Middle frontal gyrus (tissue), 1 donor: Measurements from ENCODE around the gene UNCX.

Source experiments
- DNase-seq: peaks from one replicate; pipeline ENCODE4 v3.0.0-alpha.2; 2015; ENCODE audit warnings: low spot score; ENCODE audit errors: extremely low spot score

The UNCX gene

GRCh38 chr7:1214516-1214915 lies 18.2 kb upstream of the UNCX start:
- DNase-seq: no peak

DNA sequence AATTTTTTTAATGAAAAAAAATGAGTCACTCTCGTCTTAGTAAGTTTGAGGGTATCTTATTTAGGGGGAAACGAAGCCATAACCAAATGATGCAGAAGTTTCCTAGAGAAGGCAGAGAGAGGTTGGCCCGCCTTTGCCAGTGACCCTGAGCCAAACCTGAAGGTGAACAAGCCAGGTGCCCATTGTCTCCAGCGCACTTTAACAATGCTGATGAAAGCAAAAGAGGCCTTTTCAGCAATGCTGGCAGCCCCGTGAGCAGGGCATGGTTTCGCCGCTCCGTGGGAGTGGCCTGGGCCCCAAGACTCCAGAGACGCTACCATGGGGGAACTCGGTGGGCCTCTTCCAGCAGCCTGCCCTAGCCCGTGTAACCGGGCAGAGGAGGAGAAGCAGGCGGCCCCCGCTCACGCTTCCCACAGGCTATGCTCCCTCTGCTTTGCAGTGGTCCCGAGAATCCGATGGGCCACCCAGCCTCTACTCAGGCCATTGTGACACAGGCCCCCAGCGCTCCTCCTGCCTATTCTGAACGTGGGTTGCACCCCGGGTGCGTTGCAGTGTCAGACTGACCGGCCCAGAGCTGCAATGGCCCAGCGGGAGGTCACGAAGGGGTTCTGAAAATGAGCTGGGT lies 14.0 kb upstream of the UNCX start:
- DNase-seq: no peak

GRCh38 chr7:1219498-1219897 lies 13.2 kb upstream of the UNCX start:
- no peak for DNase-seq

GRCh38 chr7:1220000-1220726 lies 12.5 kb upstream of the UNCX start:
- DNase-seq: no peak

- no peak for DNase-seq
These were observed 11.5 kb upstream of the UNCX start for GRCh38 chr7:1220977-1221745.

DNA sequence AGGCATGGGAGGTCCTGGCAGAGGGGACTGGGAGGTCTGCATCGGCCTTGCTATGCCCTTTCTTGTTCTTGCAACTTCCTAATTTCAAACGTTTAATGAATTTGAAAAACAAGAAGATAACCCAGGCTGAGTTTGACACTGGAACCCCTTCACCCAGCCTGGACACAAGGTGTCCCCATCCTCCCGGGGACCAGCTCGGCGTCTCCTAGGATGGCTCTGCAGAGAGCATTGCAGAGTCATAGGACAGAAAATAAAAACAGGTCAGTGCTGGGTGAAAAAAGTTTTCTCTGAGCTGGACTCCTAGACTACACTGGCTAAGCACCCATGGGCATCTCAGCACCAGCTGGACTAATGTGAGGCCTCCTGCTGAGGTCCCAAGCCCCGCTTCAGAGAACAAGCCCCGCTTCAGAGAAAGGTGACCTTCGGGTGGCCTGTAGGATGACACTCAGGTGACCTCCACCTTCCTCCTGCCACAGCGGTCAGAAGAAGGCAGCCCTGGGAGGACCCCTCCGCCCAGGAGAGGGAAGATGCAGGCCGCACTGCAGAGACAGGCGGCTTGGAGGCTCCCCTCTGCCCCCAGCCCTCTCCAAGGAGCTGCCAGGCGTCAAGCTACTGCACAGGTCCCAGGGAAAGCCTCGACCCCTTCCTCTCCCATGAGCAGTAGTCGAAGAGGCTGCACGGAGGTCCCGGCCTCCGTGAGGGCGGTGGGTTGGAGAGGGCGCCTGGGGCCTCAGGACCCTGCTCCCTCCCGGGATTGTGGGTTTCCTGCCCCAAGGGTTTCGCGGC lies 9.3 kb upstream of the UNCX start:
- no peak for DNase-seq

DNA sequence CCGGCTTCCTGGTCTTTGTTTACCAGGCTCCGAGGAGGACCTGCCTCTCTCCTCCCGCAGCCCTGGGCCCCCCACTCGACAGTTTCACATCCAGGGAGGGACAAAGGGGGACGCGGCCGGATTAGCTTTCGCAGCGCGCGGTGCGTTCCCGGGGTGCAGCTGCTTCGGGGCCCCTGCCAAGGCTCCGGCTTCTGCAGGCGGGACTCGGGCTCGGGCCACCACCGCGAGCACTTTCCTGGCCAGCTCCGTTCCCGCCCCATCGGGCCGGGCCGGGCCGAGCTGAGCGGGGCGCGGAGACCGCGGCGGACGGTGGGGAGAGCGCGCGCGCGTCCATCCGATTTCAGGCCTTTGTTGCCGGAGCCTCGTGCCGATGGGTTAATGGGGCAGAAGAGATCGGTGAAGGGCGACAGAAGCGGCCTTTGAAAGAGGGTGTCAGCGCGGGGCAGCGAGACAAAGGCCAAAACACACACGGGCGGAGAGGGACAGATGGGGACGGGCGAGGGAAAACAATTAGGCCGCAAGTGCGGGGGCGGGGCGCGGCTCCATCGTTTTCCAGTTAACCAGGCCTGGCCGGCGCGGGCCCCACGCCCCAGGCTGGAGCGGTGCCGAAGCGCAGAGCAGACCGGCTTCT lies 8.5 kb upstream of the UNCX start:
- DNase-seq: no peak

DNA sequence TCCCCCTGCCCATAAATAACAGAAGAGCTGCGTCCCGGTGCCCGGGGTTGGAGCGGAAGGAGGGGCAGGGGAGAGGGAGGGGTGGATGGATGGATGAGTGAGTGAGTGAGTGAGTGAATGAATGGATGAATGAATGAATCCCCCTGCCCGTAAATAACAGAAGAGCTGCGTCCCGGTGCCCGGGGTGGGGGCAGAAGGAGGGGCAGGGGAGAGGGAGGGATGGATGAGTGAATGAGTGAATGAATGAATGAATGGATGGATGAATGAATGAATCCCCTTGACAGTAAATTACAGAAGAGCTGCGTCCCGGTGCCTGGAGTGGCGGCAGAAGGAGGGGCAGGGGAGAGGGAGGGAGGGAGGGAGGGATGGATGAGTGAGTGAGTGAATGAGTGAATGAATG lies 7.6 kb upstream of the UNCX start:
- DNase-seq: no peak

DNA sequence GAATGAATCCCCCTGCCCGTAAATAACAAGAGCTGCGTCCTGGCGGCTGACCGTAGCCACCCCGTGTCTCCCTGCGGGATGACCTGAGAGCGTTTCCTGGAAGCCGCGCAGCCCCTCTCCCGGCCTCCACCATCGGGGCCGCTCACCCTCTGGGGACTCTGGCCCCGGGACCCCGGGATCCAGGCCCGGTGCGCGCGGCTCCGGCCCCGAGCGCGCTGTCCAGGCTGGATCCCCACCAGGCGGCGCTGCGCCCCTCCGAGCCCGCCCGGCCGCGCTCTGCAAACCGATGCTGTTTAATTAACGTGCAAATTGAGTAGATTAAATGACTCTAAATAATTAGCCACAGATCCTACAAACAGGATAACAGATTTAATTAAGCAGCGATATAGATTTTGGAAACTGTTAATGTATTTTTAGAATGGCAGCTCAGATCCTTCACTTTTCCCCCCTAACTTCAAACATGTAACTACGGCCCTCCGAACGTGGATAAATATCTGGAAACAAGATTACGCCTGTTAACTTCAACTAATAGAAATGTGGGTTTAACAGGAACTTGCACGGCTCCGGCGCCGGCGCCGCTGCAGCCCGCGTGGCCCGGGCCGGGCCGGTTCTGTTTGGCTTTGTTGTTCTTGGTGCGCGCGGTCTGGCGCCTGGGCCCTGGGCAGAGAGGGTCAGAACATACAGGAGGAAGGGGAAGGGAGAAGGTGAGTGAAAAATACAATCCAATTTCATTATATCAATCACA lies 7.1 kb upstream of the UNCX start:
- no peak for DNase-seq

- DNase-seq: no peak
These were observed 6.3 kb upstream of the UNCX start for GRCh38 chr7:1226186-1226901.

DNA sequence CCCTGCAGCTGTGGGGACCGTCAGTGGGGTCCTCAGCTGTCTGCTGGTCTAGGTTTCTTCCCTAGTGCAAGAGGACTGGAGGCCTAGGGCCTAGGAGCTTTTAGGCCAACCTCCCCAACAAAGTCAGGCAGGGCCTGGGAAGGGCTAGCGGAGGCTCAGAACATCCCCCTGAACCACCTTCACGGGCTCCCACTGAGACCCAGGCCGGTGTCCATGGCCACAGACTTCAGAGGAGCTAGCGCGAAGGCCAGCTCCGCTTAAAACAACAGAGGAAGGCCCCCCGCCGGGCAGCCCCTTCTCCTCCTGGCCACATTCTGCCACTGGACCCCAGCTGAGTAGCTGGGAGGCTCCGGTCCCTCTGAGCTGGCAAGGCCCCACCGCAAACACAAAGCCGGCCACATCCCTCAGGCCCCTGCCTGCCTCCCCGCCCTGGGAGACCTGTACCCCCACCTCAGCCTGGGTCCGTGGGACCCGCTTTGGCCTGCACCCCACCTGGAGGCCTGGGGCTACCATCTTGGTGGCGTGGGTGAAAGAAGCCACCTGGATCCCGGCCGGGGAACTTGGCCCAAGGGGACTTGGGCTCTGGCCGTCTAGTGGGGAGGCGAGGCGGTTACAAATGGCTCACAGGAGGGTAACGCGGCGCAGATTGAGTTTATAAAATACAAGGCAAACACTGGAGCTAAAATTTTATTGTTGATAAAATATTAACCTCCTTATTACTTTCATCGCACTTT lies 5.4 kb upstream of the UNCX start:
- no peak for DNase-seq

DNA sequence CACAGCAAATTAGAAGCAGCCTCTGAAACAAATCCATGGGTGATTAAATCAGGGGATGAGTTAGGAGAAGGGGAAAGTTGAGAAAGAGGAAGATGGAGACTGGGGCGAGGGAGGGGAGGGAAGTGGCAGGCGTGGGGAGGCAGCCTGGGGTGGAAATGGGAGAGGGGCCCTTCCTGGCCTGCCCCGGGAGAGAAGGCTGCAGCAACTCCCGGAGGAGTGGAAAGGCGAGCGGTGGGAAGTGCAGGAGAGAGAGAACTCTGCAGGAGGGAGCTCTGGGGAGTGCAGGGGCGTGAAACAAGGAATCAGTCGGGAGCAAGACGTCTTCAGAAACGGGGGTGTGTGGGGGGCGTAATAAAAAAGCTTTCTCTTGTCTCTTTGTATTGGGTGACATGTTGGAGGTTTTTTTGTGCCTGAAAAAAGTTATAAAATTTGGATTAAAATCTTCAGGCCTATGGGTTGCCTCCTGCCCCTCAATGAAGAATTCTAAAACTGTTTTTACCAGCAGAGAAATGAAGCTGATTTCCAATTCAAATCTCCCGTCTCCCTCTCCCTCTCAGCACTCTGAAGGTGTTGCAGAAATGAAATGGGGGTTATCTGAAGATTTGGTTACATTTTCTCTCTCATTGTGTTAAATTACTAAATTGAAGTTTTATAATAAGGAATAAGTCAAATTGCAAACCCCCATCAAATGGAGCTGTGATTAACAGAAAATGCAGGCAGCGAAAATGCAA lies 4.7 kb upstream of the UNCX start:
- no peak for DNase-seq

DNA sequence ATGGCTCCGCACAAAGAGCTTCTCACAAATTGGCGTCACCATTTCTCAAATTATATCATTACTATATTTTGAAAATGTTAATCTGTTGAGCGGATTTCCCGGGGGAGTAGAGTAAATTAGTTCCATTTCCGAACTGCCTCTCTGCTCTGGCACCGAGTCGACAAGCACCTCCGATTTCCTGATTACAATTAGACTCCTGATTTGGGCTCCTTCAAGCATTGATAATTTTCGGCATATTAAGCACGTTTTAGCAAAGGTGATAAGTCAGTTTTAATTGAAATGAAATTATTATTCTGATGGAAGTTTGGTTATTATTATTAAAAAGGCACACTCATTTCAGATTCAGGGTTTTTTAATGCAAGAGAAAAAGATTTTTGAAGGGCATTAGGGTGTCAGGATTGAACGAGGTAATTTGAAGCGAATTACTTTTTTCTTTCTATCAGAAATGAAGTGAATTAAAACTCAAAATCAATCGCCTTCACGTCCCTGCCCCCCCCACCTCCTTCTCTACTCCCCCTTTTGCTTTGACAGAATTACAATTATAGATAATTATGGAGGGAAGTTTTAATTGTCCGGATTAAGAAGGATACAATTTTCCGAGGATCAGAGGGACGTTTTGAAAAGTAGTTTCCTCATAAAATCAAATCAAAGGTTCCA lies 4.0 kb upstream of the UNCX start:
- DNase-seq: no peak

DNA sequence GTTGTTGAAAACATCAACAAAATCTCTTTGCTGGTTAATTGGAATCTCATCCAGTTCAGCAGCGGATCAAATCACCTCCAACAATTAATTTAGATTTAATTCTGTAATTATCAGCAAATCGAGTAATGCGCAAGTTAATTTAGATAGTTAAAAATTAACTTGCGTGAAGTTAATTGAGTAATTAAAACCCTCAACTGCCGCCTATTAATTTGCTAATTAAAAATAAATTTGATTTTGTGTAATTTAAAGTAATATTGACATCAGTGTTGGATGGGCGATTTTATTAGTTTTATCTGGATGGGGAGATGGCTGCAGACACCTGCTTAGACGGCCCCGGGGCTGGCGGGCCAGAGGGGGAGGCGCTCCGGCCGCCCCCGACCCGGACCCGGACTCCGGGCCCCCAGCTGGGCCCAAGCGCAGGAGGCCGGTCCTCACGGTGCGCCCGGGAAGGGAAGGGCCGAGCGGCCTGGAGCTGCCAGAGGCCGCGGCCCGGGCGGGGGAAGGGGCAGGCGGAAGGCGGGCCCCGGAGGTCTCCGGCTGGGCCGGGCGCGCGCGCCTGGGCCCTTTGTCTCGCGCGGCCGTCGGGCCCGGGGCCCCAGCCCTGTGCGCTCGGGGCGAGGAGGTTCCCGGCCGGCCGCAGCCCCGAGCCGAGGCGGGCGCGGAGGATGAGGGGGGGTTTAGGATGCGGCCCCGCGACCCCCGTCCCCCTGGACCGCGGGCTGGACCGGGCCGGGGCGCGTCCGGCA lies 3.3 kb upstream of the UNCX start:
- DNase-seq: no peak

DNA sequence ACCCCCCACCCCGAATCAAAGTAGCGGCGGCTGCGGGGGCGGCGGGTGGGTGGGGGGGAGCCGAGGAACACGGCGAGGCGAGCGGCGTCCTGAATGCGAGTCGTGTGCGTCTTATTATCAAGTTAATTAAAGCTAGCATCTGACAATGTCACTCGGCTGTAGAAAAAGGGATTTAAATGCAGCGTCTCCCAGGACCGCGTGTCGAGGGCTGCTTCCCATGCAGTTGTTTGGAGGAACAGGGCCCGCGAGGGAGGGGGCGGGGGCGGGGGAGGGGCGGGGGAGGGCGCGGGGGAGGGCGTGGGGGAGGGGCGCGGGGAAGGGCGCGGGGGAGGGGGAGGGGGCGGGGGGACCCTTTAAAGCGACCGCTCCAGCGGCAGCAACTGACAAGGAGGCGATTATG lies 2.7 kb upstream of the UNCX start:
- DNase-seq: no peak

GRCh38 chr7:1230411-1231213 lies 2.1 kb upstream of the UNCX start:
- no peak for DNase-seq
